H1 (cell line): Measurements from ENCODE around the gene VAMP2. TPM values are rescaled to one million over a fixed set of nuclear protein-coding genes. Genes with fewer than 3 reads are reported as not detected.
A peak's percentile ranks its signal among the peaks of the same experiment; 100 is the strongest.

Experiments used
- CBX8 ChIP-seq: fragments of 300-800, 300-1000 bp; sonication (generic); IDR thresholded peaks from 2 replicates; pipeline ENCODE4 v1.7.1; 2016; ENCODE audit warnings: low read depth, low read length, borderline replicate concordance
- CTBP2 ChIP-seq: IDR thresholded peaks from 2 replicates; pipeline ENCODE4 v1.7.0; 2011; ENCODE audit warnings: borderline replicate concordance, mild to moderate bottlenecking, moderate library complexity, mixed read lengths, low read length; ENCODE audit not compliant: insufficient read depth, insufficient read length
- EZH2 ChIP-seq: fragments of 200-600 bp; sonication (generic); IDR thresholded peaks from 2 replicates; pipeline ENCODE4 v1.7.1; 2012; ENCODE audit warnings: low read depth, mild to moderate bottlenecking, moderate library complexity, low read length, inconsistent platforms; ENCODE audit not compliant: severe bottlenecking
- JUN ChIP-seq: IDR thresholded peaks from 2 replicates; pipeline ENCODE4 v1.6.1; 2011; ENCODE audit warnings: low read depth, mild to moderate bottlenecking, improper control_type of control experiment, low read length
- POLR2AphosphoS5 ChIP-seq: IDR thresholded peaks from 2 replicates; pipeline ENCODE4 v1.6.1; 2011; ENCODE audit warnings: low read depth, low read length
- polyA plus RNA-seq, 7 experiments: library from polyadenylated mRNA; depleted of rRNA in 3 of 7; stranded (reverse) in 5 of 7; unstranded in 2 of 7; fragments of >200 nt in 5 of 7; fragments of 200-250 nt in 2 of 7; gene quantifications; 1 replicate in 5 of 7; 2 replicates in 1 of 7; 4 replicates in 1 of 7; pipeline versions ENCODE4 v1.2.1 to v1.2.3, GENCODE V29; 2011 to 2013; ENCODE audit warnings: missing spikeins in 2 of 7, mixed read lengths in 2 of 7
- total RNA-seq: library from RNA; stranded (reverse); fragmentation: NEBNext Ultra II Directional; extraction: Animal tissue kit (Norgen Biotek cat#: 25700); gene quantifications from 2 replicates; pipeline ENCODE4 v1.2.1, GENCODE V29; 2021
- TF ChIP-seq, protein P1 (sequence below): fragments of 300-600 bp; sonication (generic); IDR thresholded peaks from 2 replicates; pipeline ENCODE4 v1.7.1; 2012; ENCODE audit warnings: low read length, moderate library complexity, mild to moderate bottlenecking, inconsistent platforms; ENCODE audit not compliant: insufficient replicate concordance
- TF ChIP-seq, protein P2 (sequence below): IDR thresholded peaks from 2 replicates; pipeline ENCODE4 v1.6.1; 2012; ENCODE audit warnings: inconsistent platforms

VAMP2 gene
- total and polyA plus RNA-seq, 2 of the 8 experiments (the other 6 are each of a cell fraction or from before 2014, with no cell fraction given): 19.3 to 20.5 TPM

GRCh38 chr17:8117367-8117979 lies 45.3 kb downstream of the VAMP2 start (continued):
- TF ChIP-seq, protein P1, sequence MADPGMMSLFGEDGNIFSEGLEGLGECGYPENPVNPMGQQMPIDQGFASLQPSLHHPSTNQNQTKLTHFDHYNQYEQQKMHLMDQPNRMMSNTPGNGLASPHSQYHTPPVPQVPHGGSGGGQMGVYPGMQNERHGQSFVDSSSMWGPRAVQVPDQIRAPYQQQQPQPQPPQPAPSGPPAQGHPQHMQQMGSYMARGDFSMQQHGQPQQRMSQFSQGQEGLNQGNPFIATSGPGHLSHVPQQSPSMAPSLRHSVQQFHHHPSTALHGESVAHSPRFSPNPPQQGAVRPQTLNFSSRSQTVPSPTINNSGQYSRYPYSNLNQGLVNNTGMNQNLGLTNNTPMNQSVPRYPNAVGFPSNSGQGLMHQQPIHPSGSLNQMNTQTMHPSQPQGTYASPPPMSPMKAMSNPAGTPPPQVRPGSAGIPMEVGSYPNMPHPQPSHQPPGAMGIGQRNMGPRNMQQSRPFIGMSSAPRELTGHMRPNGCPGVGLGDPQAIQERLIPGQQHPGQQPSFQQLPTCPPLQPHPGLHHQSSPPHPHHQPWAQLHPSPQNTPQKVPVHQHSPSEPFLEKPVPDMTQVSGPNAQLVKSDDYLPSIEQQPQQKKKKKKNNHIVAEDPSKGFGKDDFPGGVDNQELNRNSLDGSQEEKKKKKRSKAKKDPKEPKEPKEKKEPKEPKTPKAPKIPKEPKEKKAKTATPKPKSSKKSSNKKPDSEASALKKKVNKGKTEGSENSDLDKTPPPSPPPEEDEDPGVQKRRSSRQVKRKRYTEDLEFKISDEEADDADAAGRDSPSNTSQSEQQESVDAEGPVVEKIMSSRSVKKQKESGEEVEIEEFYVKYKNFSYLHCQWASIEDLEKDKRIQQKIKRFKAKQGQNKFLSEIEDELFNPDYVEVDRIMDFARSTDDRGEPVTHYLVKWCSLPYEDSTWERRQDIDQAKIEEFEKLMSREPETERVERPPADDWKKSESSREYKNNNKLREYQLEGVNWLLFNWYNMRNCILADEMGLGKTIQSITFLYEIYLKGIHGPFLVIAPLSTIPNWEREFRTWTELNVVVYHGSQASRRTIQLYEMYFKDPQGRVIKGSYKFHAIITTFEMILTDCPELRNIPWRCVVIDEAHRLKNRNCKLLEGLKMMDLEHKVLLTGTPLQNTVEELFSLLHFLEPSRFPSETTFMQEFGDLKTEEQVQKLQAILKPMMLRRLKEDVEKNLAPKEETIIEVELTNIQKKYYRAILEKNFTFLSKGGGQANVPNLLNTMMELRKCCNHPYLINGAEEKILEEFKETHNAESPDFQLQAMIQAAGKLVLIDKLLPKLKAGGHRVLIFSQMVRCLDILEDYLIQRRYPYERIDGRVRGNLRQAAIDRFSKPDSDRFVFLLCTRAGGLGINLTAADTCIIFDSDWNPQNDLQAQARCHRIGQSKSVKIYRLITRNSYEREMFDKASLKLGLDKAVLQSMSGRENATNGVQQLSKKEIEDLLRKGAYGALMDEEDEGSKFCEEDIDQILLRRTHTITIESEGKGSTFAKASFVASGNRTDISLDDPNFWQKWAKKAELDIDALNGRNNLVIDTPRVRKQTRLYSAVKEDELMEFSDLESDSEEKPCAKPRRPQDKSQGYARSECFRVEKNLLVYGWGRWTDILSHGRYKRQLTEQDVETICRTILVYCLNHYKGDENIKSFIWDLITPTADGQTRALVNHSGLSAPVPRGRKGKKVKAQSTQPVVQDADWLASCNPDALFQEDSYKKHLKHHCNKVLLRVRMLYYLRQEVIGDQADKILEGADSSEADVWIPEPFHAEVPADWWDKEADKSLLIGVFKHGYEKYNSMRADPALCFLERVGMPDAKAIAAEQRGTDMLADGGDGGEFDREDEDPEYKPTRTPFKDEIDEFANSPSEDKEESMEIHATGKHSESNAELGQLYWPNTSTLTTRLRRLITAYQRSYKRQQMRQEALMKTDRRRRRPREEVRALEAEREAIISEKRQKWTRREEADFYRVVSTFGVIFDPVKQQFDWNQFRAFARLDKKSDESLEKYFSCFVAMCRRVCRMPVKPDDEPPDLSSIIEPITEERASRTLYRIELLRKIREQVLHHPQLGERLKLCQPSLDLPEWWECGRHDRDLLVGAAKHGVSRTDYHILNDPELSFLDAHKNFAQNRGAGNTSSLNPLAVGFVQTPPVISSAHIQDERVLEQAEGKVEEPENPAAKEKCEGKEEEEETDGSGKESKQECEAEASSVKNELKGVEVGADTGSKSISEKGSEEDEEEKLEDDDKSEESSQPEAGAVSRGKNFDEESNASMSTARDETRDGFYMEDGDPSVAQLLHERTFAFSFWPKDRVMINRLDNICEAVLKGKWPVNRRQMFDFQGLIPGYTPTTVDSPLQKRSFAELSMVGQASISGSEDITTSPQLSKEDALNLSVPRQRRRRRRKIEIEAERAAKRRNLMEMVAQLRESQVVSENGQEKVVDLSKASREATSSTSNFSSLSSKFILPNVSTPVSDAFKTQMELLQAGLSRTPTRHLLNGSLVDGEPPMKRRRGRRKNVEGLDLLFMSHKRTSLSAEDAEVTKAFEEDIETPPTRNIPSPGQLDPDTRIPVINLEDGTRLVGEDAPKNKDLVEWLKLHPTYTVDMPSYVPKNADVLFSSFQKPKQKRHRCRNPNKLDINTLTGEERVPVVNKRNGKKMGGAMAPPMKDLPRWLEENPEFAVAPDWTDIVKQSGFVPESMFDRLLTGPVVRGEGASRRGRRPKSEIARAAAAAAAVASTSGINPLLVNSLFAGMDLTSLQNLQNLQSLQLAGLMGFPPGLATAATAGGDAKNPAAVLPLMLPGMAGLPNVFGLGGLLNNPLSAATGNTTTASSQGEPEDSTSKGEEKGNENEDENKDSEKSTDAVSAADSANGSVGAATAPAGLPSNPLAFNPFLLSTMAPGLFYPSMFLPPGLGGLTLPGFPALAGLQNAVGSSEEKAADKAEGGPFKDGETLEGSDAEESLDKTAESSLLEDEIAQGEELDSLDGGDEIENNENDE: no peak
- TF ChIP-seq JUN (no peak), CBX8 (no peak), POLR2AphosphoS5 (no peak), EZH2 (peak; percentile 34), CTBP2 (no peak)
- TF ChIP-seq, protein P2, sequence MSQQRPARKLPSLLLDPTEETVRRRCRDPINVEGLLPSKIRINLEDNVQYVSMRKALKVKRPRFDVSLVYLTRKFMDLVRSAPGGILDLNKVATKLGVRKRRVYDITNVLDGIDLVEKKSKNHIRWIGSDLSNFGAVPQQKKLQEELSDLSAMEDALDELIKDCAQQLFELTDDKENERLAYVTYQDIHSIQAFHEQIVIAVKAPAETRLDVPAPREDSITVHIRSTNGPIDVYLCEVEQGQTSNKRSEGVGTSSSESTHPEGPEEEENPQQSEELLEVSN: no peak
